GM18502 (cell line): ENCODE results near the gene FCN1.

ENCODE experiments used
- ATAC-seq: cut with Tn5 transposase; IDR thresholded peaks from one replicate; pipeline ENCODE4 v1.9.1; 2021; ENCODE audit warnings: mild to moderate bottlenecking; ENCODE audit not compliant: unreplicated experiment, poor library complexity

The FCN1 gene

DNA sequence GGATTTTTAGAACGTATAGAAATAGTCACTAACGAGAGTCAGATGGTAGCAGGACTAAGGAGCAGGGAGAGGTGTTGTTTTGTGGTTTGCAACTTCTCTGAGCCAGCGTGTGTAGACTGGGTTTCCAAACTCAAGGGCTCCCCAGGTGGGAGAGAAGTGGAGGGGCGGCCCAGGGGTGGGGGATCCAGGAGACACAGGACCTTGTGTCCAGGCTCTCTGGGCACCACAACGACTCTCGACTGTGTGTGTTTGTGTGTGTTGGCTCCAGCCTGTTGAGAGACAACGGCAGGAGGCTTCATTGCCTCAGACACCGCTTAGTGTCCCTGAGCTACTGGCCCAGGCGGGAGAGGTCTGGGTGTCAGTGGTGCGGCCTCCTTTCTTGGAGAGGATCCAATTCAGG lies 934 bp upstream of the FCN1 start:
- ATAC-seq: no peak

DNA sequence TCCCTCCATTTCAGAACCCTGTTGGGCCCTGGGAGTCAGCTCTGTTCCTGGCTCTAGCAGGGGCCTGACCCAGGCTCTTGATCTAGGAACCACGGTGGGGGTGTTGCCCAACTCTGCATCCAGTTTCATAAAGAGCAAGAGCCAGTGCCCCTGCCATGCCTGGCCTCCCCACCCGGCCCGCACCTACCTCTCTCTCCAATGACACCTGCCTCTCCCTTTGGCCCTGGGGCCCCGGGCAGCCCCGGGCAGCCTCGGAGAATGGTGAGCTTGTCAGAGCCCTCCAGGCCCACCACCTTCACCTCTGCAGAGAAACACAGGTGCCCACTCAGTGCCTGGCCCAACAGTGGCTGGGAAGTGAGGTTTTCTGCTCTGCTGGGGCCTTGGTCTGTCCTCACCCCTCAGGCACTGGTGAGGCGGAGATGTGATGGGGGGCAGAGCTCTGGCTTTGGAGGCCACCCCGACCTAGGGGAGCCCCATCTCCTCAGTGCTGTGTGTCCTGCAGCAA lies 1.5 kb downstream of the FCN1 start:
- no peak for ATAC-seq

DNA sequence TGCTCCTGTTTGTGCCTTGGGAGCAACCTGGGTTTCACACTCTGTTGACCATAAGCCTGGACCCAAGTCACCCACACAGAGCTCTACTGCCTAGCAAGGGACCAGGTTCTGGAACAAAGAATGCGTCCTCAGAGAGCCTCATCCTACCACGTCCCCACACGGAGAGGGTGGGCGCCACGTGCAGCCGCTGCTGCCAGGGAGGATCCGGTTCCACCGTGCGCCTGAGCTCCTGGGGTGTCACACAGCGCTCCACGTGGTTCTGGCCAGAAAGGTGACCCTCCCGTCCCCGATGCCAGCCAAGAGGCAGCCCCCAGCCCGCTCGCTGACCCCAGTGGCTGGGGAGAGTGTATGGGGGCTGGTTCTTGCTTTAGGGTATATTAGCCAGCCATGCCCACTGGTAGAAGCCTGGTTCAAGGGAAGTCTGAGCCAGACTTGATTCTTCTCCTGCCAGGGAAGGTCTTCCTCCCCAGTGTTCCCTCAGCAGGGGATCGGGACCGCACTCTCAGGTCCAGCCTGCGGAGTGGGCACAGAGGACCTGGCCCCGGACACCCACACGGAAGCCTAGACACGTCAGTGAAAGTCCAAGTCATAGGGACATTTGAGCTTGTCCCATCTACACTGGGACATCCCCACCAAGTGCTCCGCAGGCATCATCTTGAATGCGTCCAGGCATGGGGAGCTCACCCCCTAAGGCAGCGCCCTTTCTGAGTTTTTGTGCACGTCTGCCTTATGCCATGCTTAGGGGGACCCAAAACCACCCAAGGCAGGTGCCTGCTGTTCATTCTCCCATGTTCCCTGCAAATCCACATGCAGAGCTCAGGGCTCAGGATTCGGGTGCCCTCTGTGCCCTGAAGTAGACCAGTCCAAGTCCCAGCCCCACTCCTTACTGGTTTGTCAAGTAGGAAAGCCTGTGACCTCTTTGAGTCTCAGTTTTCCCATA lies 2.4 kb downstream of the FCN1 start:
- ATAC-seq: no peak

DNA sequence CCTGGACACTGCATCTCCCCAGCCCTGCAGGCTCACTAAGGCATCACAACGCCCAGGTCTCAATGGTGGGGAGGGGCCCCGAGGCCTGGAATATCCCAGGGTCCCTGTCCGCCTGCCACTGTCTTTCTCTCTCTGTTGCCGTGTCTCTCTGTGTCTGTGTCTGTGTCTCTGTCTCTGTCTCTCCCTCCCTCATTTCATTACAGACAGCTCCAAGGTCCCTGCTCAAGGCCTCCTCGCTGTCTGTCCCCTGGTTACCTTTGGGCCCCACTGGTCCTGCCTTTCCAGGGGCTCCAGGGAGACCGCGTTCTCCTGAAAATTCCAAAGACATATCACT lies 3.2 kb downstream of the FCN1 start:
- ATAC-seq: no peak

DNA sequence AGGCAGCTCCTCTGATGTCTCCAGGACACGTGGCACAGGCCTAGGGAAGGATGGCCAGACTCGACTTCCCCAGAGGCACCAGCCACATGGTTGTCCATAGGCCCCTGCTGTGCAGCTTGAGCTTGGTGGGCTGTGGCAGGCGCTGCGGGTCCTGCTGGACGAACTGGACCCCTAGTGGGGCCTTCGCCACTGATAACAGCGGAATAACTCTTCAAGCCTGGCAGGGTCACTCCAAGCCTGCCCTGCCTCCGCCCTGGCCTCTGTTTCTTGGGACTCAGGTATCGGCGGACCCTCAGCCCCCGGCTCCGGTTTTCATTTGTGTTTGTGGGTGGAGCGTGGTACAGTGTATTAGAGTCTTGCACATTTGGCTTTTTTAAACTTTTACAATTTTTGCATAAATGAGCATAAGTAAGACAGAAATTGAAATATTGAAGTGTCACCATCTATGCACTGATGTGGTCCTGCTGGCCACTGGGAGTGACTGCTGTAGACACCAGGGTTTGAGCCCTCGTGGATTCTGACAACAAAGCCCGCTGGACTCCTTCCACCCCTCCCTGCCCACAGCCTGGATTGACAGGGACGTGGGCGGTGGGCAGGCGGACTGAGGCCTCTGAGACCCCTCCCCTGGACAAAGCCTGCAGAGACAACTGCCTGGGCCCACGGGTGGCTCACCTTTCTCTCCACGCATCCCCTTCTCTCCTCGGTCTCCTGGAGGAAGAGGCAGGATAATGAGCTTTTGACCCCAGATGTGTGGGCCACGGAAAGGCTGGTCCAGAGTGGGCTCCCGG lies 3.8 kb downstream of the FCN1 start:
- no peak for ATAC-seq

DNA sequence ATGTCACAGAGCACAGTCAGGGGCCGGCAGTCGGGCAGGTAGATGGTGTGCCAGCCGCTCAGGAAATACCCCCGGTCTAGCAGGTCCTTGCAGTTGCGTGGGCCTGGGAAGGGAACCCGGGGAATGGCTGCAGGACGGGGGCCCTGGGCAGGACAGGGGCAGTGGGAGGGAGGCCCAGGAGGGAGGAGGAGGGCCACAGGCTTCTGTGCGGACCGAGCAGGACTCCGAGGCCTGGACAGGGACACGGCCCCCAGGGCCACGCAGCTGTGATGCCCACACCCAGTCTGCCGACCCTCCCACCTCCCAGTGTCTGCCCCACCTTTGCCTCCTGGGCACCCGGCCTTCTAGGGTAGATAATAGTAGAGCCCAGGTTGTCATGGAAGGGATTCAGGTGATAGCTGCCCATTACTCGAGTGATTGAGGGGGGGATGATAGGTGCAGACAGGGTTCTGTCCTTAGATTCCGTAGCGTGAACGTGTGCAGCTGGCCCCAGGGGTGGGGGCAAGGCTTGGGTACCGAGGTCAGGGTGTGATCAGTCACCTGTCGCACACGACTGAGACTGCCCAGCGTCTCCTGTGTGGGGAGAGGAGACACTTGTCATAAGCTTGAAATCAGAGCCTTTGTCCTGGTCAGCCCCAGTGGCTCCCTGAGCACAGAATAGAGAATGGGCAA lies 4.5 kb downstream of the FCN1 start:
- ATAC-seq: no peak

DNA sequence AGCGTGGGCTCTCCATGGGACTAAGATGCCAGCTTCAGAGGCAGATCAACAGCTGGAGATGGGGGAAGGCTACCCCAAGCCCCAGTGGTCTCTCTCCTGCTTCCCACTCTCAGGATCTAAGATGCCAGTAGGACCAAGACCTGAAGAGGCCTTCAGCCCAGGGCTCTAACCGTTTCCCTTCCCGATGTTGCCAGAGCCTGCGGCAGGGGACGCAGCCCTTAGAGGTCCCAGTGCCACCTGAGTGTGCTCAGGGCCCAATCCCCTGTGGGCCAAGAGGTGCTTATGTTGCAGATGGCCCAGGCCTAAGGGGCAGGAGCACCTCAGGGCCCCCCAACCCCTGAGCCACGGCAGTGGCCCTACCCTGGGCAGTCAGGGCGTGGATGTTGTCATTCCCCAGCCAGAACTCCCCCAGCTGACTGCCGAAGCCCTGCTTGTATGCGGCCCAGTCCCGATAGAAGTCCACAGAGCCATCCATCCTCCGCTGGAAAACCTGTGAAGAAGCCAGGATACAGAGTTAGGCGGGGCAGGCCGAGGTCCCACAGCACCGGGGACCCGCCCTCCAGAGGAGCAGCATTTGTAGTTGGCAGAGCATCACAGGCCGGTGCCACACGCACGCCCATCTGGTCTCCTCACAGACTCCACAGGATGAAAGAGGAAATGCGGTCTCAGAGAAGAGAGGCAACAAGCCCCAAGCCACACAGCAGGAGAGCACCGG lies 5.4 kb downstream of the FCN1 start:
- ATAC-seq: no peak

DNA sequence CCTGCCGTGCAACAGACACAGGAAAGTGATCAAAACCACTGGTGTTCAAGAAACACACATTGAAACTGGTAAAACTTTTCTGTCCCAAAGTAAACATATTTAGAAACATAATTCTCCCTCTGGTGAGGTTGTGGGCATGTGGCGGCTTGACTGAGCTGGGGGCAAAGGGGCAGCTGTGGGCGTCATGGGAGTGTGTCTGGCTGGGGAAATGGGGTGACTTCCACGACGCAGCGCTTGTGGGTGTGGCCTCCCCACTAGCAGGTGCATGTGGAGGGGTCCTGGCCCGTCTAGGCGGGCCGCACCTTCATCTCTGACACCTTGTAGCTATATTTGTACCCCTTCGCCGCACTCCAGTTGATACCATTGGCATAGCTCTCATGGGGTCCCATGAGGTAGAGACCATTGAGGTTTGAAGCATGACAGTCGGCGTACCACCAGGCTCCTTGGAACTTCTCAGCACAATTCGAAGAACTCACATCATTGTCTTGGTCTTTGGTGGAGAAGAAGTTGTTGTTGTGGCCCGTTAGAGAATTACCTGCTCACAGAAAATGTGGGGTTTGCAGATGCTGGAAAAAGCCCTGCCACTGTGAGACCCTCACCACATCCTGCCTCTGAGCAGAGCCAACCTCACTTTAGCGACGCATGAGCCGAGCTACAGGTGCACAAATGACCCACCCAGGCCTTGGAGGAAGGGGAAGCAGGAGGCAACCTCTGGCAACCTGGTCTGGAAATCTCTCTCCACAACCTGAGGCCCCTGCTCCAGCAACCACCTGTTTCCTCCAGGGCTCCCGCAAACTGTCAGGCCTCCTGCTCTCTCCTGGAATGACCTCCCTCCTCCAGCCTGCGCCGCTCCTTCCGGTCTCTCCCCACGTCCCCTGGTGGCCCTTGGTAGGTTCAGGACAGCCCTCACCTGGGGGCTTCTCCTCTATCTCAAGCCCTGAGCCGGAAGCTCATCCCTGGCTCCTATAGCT lies 7.9 kb downstream of the FCN1 start:
- no peak for ATAC-seq

DNA sequence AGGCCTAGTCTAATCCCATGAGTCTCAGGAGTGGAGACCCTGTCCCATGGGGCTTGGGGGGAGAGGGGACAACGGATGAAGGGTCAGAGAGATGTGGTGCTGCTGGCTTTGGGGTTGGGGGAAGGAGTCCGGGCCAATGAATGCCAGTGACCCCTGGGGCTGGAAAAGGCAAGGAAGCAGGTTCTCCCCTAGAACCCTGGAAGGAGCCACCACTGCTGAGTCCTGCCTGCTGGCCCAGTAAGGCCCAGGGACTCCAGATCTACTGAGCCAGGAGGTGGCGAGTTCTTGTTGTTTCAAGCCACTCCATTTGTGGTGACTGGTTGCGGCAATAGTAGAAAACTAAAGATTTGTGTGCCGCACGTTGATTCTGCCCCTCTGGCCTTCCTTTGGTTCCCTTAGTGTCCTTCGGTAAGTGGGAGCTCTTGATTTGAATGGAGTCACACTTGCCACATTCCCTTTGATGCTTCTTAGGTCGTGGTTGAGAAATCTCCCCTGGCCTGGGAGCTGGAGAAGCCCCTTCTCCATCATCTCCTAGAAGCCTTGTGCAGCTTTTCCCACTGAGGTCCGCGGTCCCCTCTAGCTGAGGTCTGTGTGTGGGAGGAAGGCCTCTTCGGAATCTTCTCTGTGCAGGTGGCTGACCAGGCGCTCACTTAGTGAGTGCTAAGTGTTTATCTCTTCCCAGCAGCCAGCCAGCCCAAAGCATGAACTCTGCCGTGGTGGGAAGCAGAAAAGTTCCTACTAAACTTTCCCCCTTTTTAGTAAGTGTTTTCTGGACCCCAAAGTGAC lies 9.0 kb downstream of the FCN1 start:
- no peak for ATAC-seq

DNA sequence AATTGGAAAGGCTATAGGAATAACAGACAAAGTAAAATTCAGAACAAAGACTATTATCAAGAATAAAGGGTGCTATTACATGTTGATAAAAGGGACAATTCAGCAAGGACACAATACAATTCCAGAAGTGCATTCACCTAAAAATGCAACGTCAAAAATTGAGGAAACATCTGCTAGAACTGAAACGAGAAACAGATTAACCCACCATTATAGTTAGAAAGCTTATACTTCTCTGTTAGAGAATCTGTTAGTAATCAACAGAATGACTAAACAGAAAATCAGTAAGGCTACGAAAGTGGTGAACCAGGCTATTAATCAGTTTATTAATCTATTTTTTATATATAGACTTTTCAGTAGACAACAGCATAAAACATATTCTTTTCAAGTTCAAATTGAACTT lies 14.8 kb downstream of the FCN1 start:
- no peak for ATAC-seq

DNA sequence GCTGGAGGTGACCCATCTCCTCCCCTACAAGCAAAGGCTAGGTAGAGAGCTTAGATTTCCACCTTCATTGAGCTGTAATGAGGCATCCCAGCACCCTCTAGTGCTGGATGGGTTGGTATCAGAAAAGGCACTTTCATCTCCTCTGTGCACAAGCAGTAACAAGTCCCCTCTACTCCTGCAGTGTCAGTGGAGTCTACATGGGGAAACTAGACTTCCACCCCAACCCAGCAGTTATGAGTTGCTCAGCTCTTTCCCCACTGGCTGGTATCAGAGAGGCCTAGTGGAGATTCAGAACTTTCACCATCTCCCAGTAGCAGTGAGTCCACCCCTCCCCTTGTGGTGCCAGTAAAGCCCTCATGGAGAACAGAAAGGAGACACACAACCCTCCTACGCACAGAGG lies 17.9 kb downstream of the FCN1 start:
- ATAC-seq: no peak

DNA sequence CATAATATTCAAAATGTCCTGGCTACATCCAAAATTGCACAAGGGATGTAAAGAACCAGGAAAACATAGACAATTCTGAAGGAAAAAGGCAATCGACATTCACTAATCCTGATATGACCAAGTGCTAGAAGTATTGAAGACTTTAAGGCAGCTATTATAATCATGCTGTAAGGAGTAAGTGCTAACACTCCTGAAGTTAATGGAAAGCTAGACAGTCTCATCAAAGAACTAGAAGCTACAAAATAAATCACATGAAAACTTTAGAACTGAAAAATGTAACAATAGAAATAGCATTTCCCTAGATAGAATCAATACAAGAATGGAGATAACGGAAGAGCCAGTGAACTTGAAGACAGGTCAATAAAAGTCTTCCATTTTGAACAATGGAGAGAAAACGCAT lies 18.5 kb downstream of the FCN1 start:
- ATAC-seq: no peak

DNA sequence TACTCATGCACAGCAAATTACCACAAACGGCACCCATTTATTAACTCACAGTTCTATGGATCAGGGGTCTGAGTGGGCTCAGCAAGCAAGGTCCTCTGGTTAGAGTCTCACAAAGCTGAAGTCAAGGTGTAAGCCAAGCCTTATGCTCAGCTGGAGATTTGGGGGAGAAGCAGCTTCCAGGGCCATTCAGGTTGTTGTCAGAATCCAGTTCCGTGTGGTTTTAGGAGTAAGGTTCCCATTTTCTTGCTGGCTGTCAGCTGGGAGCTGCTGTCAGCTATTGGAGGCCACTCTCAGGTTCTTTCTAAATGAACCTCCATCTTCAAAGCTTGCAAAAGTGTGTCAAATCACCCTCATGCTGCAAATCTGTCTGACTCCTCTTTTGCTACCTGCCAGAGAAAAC lies 19.4 kb downstream of the FCN1 start:
- no peak for ATAC-seq

DNA sequence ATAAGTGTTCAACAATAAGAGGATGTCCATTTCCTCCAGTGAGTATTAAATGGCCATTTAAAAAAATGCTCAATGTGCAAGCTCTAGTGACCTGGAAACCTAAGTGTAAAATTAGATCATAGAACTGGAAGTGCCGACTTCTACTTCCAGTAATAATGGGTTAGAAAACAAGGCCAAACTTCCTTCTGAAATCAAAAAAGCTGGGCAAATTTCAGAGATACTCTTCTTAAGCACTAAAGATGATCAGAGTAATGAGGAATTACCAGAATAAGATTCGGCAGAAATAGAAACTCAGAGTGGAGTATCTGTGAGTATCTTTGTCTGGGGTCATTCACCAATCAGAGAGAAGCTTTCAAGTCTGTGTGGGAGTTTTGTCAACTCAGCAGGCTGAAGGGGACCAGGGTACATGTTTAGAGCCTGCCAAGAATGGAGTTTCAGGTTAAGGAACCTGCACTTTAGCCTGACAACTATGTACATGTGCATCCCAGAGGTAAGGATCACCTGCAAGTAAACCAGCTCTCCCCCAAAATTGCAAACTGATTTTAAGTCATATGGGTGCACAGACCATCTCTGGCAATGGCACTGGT lies 20.0 kb downstream of the FCN1 start:
- no peak for ATAC-seq

DNA sequence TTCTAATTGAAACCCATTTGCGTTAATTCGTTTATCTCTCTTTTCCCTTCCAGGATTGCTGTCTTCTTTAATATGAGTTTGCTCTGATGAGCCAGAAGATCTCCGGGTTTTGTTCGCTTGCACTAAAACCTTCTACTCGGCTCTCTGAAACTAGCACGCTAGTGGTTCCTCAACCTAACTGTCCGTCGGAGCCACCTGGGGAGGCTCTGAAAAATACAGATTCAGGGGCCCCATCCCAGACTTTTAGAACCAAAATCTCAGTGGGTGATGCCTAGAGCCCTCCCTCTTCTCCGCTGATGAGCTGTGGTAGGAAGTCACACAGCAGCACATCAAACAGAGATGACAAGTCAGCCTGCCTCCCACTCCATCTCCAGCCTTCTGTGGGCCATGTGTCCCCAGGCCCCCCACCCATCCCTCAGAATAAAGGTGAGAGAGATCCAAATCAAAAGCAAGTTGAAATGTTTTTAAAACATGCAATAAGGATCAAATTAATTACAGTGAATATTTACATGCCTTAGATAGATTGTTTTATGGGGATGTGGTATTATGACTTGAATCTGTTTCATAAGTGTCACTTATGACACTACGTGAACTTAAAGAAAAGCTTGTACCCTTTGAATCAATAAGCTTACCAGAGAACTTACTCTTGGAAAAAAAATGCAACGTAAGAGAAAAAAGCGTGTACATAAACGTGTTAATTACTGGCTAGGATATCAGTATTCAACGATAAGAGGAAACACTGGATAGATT lies 20.7 kb downstream of the FCN1 start:
- ATAC-seq: no peak

DNA sequence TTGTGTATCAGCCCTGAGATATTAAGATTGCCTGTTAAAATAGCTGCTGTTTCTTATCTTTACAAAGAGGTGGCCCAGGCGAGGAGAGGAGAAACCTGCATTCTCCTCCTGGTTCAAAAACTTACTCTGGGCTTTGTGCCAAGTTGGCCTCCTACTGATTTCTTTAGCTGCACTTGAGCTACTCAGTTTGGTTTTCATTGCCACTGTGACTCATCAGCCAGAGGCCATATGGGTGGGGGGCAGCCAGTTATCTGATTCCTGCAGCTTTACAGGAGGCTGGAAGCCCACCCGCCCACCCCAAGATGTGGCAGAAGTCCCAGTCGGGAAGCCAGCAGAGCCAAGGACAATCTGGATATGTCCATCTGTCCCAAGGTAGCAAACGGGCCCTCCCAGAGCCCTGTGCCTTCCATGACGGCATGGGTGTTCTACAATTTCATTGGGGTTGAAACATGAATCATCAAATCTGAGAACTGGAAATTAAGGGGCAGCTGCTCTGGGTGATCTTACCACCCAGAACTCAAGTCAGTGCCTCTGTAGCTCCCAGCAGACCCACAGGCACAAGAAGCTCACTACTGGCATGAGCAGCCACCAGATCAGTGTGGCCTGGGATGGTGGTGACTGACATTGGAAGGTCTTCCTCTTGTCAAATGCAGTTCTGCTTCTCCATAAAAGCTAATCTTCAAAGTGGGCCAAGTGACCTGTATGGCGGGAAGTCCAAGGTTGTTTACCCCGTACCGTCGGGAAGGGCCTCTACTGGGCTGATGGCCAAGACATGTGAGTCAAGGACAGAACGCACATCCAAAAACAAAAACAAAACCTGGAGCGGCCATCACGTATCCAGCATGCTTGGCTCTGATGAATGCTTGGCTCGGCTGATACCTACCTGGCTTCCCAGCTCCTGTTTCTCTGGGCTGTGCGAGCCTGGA lies 21.5 kb downstream of the FCN1 start:
- no peak for ATAC-seq
